CD4-positive, alpha-beta T cell treated with Interleukin-2 at 100 ng/mL for 4 hours (primary cell): Measurements from ENCODE around the gene NFATC1.
A peak's percentile ranks its signal among the peaks of the same experiment; 100 is the strongest.

Experiments
- DNase-seq: peaks from one replicate; pipeline ENCODE4 v3.0.0-alpha.2; 2020; ENCODE audit warnings: low spot score

Gene NFATC1

GRCh38 chr18:79405019-79405780, 9.5 kb downstream of the NFATC1 start:
- DNase-seq = no peak

GRCh38 chr18:79405781-79406575, 10.2 kb downstream of the NFATC1 start:
- DNase-seq = peak; percentile 86

- no peak for DNase-seq
These were observed 11.0 kb downstream of the NFATC1 start for GRCh38 chr18:79406708-79407107.

GRCh38 chr18:79409313-79409712, 13.6 kb downstream of the NFATC1 start:
- no peak for DNase-seq

GRCh38 chr18:79410171-79410641, 14.5 kb downstream of the NFATC1 start:
- no peak for DNase-seq

- DNase-seq = no peak
These were observed 15.2 kb downstream of the NFATC1 start for GRCh38 chr18:79410731-79411613.

GRCh38 chr18:79411614-79412526, 16.1 kb downstream of the NFATC1 start:
- no peak for DNase-seq

- no peak for DNase-seq
These were observed 17.3 kb downstream of the NFATC1 start for GRCh38 chr18:79413025-79413424.

GRCh38 chr18:79413426-79413825, 17.7 kb downstream of the NFATC1 start:
- DNase-seq = no peak

- no peak for DNase-seq
These were observed 18.2 kb downstream of the NFATC1 start for GRCh38 chr18:79413901-79414300.

GRCh38 chr18:79416022-79416676, 20.4 kb downstream of the NFATC1 start:
- no peak for DNase-seq

- no peak for DNase-seq
These were observed 20.9 kb downstream of the NFATC1 start for GRCh38 chr18:79416677-79417052.

- DNase-seq = no peak
These were observed 22.5 kb downstream of the NFATC1 start for GRCh38 chr18:79418236-79418635.

GRCh38 chr18:79418642-79419041, 22.9 kb downstream of the NFATC1 start:
- no peak for DNase-seq

GRCh38 chr18:79420033-79420745, 24.5 kb downstream of the NFATC1 start:
- no peak for DNase-seq

GRCh38 chr18:79421275-79421857, 25.6 kb downstream of the NFATC1 start:
- DNase-seq = no peak

GRCh38 chr18:79422022-79422782, 26.5 kb downstream of the NFATC1 start:
- no peak for DNase-seq

GRCh38 chr18:79422783-79423165, 27.0 kb downstream of the NFATC1 start:
- DNase-seq = no peak
